Natural killer cell (primary cell): ENCODE data around the gene CAMTA2. TPM values are rescaled to one million over a fixed set of nuclear protein-coding genes. Genes with fewer than 3 reads are reported as not detected.

Experiments used
- ATAC-seq, 3 donors: fragments of 150-1000 bp in 2 of 3; fragments of 200-7000 bp in 1 of 3; cut with Tn5 transposase; 1 replicate in 1 of 3; 2 replicates in 2 of 3; pipeline ENCODE4 v1.10.0; 2021; ENCODE audit warnings: mild to moderate bottlenecking in 2 of 3, moderate library complexity in 2 of 3
- DNase-seq, 2 donors: peaks; one replicate each; pipeline versions ENCODE4 v3.0.0 to v3.0.0-alpha.2; 2013 to 2021; ENCODE audit warnings: mixed read lengths in 1 of 2
- H3K27ac ChIP-seq: one replicate; pipeline ENCODE4 v1.5.1; 2013; ENCODE audit warnings: mild to moderate bottlenecking, low read length
- H3K27me3 ChIP-seq: one replicate; pipeline ENCODE4 v1.6.1; 2013; ENCODE audit warnings: low read length; ENCODE audit not compliant: control insufficient read depth, insufficient read depth
- H3K36me3 ChIP-seq: one replicate; pipeline ENCODE4 v1.6.1; 2013; ENCODE audit warnings: low read length; ENCODE audit not compliant: control insufficient read depth, insufficient read depth
- H3K4me1 ChIP-seq: one replicate; pipeline ENCODE4 v1.6.1; 2013; ENCODE audit warnings: low read length; ENCODE audit not compliant: control insufficient read depth, insufficient read depth
- H3K4me3 ChIP-seq: one replicate; pipeline ENCODE4 v1.5.1; 2013; ENCODE audit warnings: low read length
- H3K9me3 ChIP-seq: one replicate; pipeline ENCODE4 v1.6.1; 2013; ENCODE audit warnings: low read length; ENCODE audit not compliant: control insufficient read depth, insufficient read depth
- H3K27ac Mint-ChIP-seq, 2 donors: one replicate each; pipeline ENCODE4 v1.8.0; 2022; ENCODE audit warnings: mild to moderate bottlenecking in 2 of 2, mixed read lengths in 2 of 2, moderate library complexity in 1 of 2
- H3K27me3 Mint-ChIP-seq, 2 donors: one replicate each; pipeline ENCODE4 v1.8.0; 2022; ENCODE audit warnings: low read depth in 2 of 2, mixed read lengths in 2 of 2
- H3K36me3 Mint-ChIP-seq: one replicate; pipeline ENCODE4 v1.8.0; 2022; ENCODE audit warnings: mixed read lengths
- H3K4me1 Mint-ChIP-seq, 2 donors: one replicate each; pipeline ENCODE4 v1.8.0; 2022; ENCODE audit warnings: mixed read lengths in 2 of 2
- H3K4me3 Mint-ChIP-seq: one replicate; pipeline ENCODE4 v1.8.0; 2022; ENCODE audit warnings: mild to moderate bottlenecking, moderate library complexity, mixed read lengths
- H3K9me3 Mint-ChIP-seq, 2 donors: one replicate each; pipeline ENCODE4 v1.8.0; 2022; ENCODE audit warnings: mixed read lengths in 2 of 2
- CTCF ChIP-seq: fragments of 200-600 bp; IDR thresholded peaks from one replicate; pipeline ENCODE4 v1.8.0; 2022; ENCODE audit warnings: antibody characterized with exemption
- WGBS: methylation state at CpG from one replicate; pipeline ENCODE4 v1.1.7; 2013; ENCODE audit warnings: missing lambda C conversion rate; ENCODE audit not compliant: insufficient coverage; 5-methylcytosine and 5-hydroxymethylcytosine counted together
- intact Hi-C: fragments of 100-400 bp; cut with micrococcal nuclease; formaldehyde crosslinking; loops from one replicate; pipeline ENCODE4 v1.14.2; 2022
- total RNA-seq, 4 donors: library from RNA; stranded (reverse); fragments of 120-200 nt in 1 of 4; gene quantifications; one replicate each; pipeline versions ENCODE4 v1.2.3 to v1.2.4, GENCODE V29; 2013 to 2022

Gene CAMTA2
- total RNA-seq, 3 donors from 2014 or later (not counting 1 experiment from before 2014, with no cell fraction given), result 56.2 to 69.5 (median 69.4) TPM

- DNase-seq, result peak in 1 of 2 donors; percentile 48
- Mint-ChIP-seq H3K27me3 (peaks cover 0 to 4% of the 10 kb centered on the region in 2 donors), H3K27ac (peak overlapping the region; percentile 55 to 81), H3K4me3 (peak overlapping the region; percentile 80), H3K9me3 (no peaks in the 10 kb centered on the region), H3K36me3 (no peaks in the 10 kb centered on the region), H3K4me1 (peaks cover 34 to 57% of the 10 kb centered on the region in 2 donors)
- intact Hi-C loops, result no loop called here
- Histone ChIP-seq H3K27me3 (no peaks in the 10 kb centered on the region), H3K9me3 (no peaks in the 10 kb centered on the region), H3K4me3 (no peak overlapping the region), H3K27ac (no peak overlapping the region), H3K4me1 (peaks cover 36% of the 10 kb centered on the region), H3K36me3 (peaks cover 18% of the 10 kb centered on the region)
- no peak for TF ChIP-seq CTCF
- ATAC-seq, result peak in 2 of 3 donors; percentile 48 to 60
- WGBS, result 19% methylated on average over 13 of the region's 14 CpGs
Observed at GRCh38 chr17:4934173-4934979, 53.1 kb downstream of the CAMTA2 start.

- peaks cover 0 to 4% of the 10 kb centered on the region in 2 donors for H3K27me3 Mint-ChIP-seq
- H3K27ac Mint-ChIP-seq, result peak overlapping the region in 1 of 2 donors; percentile 81
- peak overlapping the region; percentile 80 for H3K4me3 Mint-ChIP-seq
- H3K4me3 ChIP-seq, result no peak overlapping the region
- H3K36me3 Mint-ChIP-seq, result no peaks in the 10 kb centered on the region
- ATAC-seq (peak in 1 of 3 donors; percentile 10), DNase-seq (no peak)
- peaks cover 33 to 50% of the 10 kb centered on the region in 2 donors for H3K4me1 Mint-ChIP-seq
- 40% methylated on average over 15 of the region's 16 CpGs for WGBS
- H3K27ac ChIP-seq, result no peak overlapping the region
- H3K36me3 ChIP-seq, result peaks cover 17% of the 10 kb centered on the region
- H3K27me3 ChIP-seq, result no peaks in the 10 kb centered on the region
- intact Hi-C loops, result no loop called here
- H3K4me1 ChIP-seq, result peaks cover 29% of the 10 kb centered on the region
- H3K9me3 ChIP-seq, result no peaks in the 10 kb centered on the region
- no peak for TF ChIP-seq CTCF
- no peaks in the 10 kb centered on the region for H3K9me3 Mint-ChIP-seq
Observed at GRCh38 chr17:4933646-4934045, 53.8 kb downstream of the CAMTA2 start.

- no peak for TF ChIP-seq CTCF
- Mint-ChIP-seq H3K9me3 (no peaks in the 10 kb centered on the region), H3K27ac (no peak overlapping the region), H3K36me3 (no peaks in the 10 kb centered on the region), H3K4me1 (peaks cover 28 to 42% of the 10 kb centered on the region in 2 donors), H3K27me3 (peaks cover 0 to 4% of the 10 kb centered on the region in 2 donors), H3K4me3 (no peak overlapping the region)
- Histone ChIP-seq H3K27me3 (no peaks in the 10 kb centered on the region), H3K4me1 (peaks cover 22% of the 10 kb centered on the region), H3K4me3 (no peak overlapping the region), H3K27ac (no peak overlapping the region), H3K9me3 (no peaks in the 10 kb centered on the region), H3K36me3 (peaks cover 9% of the 10 kb centered on the region)
- DNase-seq (no peak), ATAC-seq (no peak)
- intact Hi-C loops, result no loop called here
- 94% methylated on average over 12 of the region's 12 CpGs for WGBS
Observed at GRCh38 chr17:4932756-4933155, 54.7 kb downstream of the CAMTA2 start.
